Activated CD8-positive, alpha-beta memory T cell treated with anti-CD3 and anti-CD28 coated beads for 1 hour (primary cell): ENCODE measurements around the gene SPDYE18.
"Not testable (repeated sequence)": the region's sequence is repeated elsewhere in the genome, so short reads cannot be mapped to it uniquely, and the experiment has no call there.

Experiments used
- DNase-seq, 2 donors: peaks; one replicate each; pipeline ENCODE4 v3.0.0-alpha.2; 2020; ENCODE audit warnings: low read depth in 1 of 2; ENCODE audit errors: extremely low read depth in 1 of 2

The SPDYE18 gene

GRCh38 chr7:77062557-77062956, at the start of gene SPDYE18:
Gene SPDYE18, minus strand, starts transcription at chr7:77062558. Its CDS starts 2,046 bp downstream, at chr7:77060512.
- not testable (repeated sequence) for DNase-seq

GRCh38 chr7:77108362-77108761, 46.0 kb upstream of the SPDYE18 start:
- DNase-seq: not testable (repeated sequence)

- DNase-seq: not testable (repeated sequence)
Measured at GRCh38 chr7:77107659-77108058, 45.3 kb upstream of the SPDYE18 start.

- not testable (repeated sequence) for DNase-seq
Measured at GRCh38 chr7:77105904-77106303, 43.5 kb upstream of the SPDYE18 start.

- DNase-seq: not testable (repeated sequence)
Measured at GRCh38 chr7:77102671-77103070, 40.3 kb upstream of the SPDYE18 start.

- not testable (repeated sequence) for DNase-seq
Measured at GRCh38 chr7:77101187-77101586, 38.8 kb upstream of the SPDYE18 start.

GRCh38 chr7:77100501-77100900, 38.1 kb upstream of the SPDYE18 start:
- not testable (repeated sequence) for DNase-seq

- DNase-seq: not testable (repeated sequence)
Measured at GRCh38 chr7:77092301-77092700, 29.9 kb upstream of the SPDYE18 start.

GRCh38 chr7:77082192-77082591, 19.8 kb upstream of the SPDYE18 start:
- DNase-seq: not testable (repeated sequence)

GRCh38 chr7:77080236-77080635, 17.9 kb upstream of the SPDYE18 start:
- DNase-seq: not testable (repeated sequence)

- not testable (repeated sequence) for DNase-seq
Measured at GRCh38 chr7:77079624-77080023, 17.3 kb upstream of the SPDYE18 start.

GRCh38 chr7:77079112-77079511, 16.8 kb upstream of the SPDYE18 start:
- not testable (repeated sequence) for DNase-seq

GRCh38 chr7:77077060-77077459, 14.7 kb upstream of the SPDYE18 start:
- not testable (repeated sequence) for DNase-seq

- not testable (repeated sequence) for DNase-seq
Measured at GRCh38 chr7:77074786-77075396, 12.5 kb upstream of the SPDYE18 start.

GRCh38 chr7:77071108-77071507, 8.8 kb upstream of the SPDYE18 start:
- DNase-seq: not testable (repeated sequence)

- DNase-seq: not testable (repeated sequence)
Measured at GRCh38 chr7:77065869-77066268, 3.5 kb upstream of the SPDYE18 start.

- not testable (repeated sequence) for DNase-seq
Measured at GRCh38 chr7:77063732-77064131, 1.4 kb upstream of the SPDYE18 start.

- not testable (repeated sequence) for DNase-seq
Measured at GRCh38 chr7:77032261-77032660, 30.1 kb downstream of the SPDYE18 start, which contains the start of gene SPDYE17. Gene SPDYE17, minus strand, starts transcription at chr7:77032361. Its CDS starts 1,791 bp downstream, at chr7:77030570.

- DNase-seq: not testable (repeated sequence)
Measured at GRCh38 chr7:77026349-77026748, 36.0 kb downstream of the SPDYE18 start.

GRCh38 chr7:77010074-77010680, 52.2 kb downstream of the SPDYE18 start:
- DNase-seq: not testable (repeated sequence)

- not testable (repeated sequence) for DNase-seq
Measured at GRCh38 chr7:77008000-77008399, 54.4 kb downstream of the SPDYE18 start.
